HG03342 (cell line): ENCODE results near the gene NMS.

ENCODE experiments used
- ATAC-seq: cut with Tn5 transposase; IDR thresholded peaks from one replicate; pipeline ENCODE4 v1.9.1; 2021; ENCODE audit warnings: mild to moderate bottlenecking, moderate library complexity; ENCODE audit not compliant: unreplicated experiment

The NMS gene

GRCh38 chr2:100484390-100484789 lies 14.1 kb downstream of the NMS start:
- no peak for ATAC-seq

GRCh38 chr2:100485396-100485795 lies 15.1 kb downstream of the NMS start:
- ATAC-seq = no peak

GRCh38 chr2:100494712-100495111 lies 24.4 kb downstream of the NMS start:
- no peak for ATAC-seq

GRCh38 chr2:100502782-100503181 lies 32.5 kb downstream of the NMS start:
- ATAC-seq = no peak

GRCh38 chr2:100504542-100504941 lies 34.3 kb downstream of the NMS start:
- ATAC-seq = no peak

- ATAC-seq = no peak
Measured at GRCh38 chr2:100509066-100509465, 38.8 kb downstream of the NMS start.

GRCh38 chr2:100513650-100514049 lies 43.4 kb downstream of the NMS start:
- no peak for ATAC-seq

- ATAC-seq = no peak
Measured at GRCh38 chr2:100517556-100517955, 47.3 kb downstream of the NMS start.

GRCh38 chr2:100518801-100519200 lies 48.5 kb downstream of the NMS start:
- no peak for ATAC-seq

GRCh38 chr2:100520224-100520623 lies 49.9 kb downstream of the NMS start:
- ATAC-seq = no peak

- ATAC-seq = no peak
Measured at GRCh38 chr2:100522430-100522829, 52.1 kb downstream of the NMS start.

GRCh38 chr2:100524331-100524730 lies 54.0 kb downstream of the NMS start:
- ATAC-seq = no peak

- no peak for ATAC-seq
Measured at GRCh38 chr2:100526868-100527267, 56.6 kb downstream of the NMS start.

- ATAC-seq = no peak
Measured at GRCh38 chr2:100527440-100528015, 57.2 kb downstream of the NMS start.

- no peak for ATAC-seq
Measured at GRCh38 chr2:100529176-100529575, 58.9 kb downstream of the NMS start.

- no peak for ATAC-seq
Measured at GRCh38 chr2:100529900-100530299, 59.6 kb downstream of the NMS start.
